ENCODE measurements around the gene USP35.

- no peak for TF ChIP-seq MAX (CRISPR knock-in tag; IDR thresholded peaks at IDR 0.05)
- no peak for TF ChIP-seq CTCF (IDR thresholded peaks at IDR 0.05)
- no peak for TF ChIP-seq ELF4 (CRISPR knock-in tag; IDR thresholded peaks at IDR 0.05; ENCODE audit: low read depth)
- TF ChIP-seq ATF2 (CRISPR knock-in tag; IDR thresholded peaks at IDR 0.05; ENCODE audit: borderline replicate concordance, low read depth) = no peak
- TF ChIP-seq JUN (CRISPR knock-in tag; IDR thresholded peaks at IDR 0.05) = no peak
- TF ChIP-seq ATF6 (CRISPR knock-in tag; IDR thresholded peaks at IDR 0.05) = no peak
- no peak for TF ChIP-seq FOXK1 (CRISPR knock-in tag; IDR thresholded peaks at IDR 0.05)
- no peak for TF ChIP-seq USF2 (CRISPR knock-in tag; IDR thresholded peaks at IDR 0.05)
- TF ChIP-seq SMAD3 (CRISPR knock-in tag; IDR thresholded peaks at IDR 0.05; ENCODE audit: borderline replicate concordance) = no peak
- no peak for TF ChIP-seq ATF3 (CRISPR knock-in tag; conservative IDR thresholded peaks at IDR 0.05)
- TF ChIP-seq CREB1 (CRISPR knock-in tag; IDR thresholded peaks at IDR 0.05) = no peak
- TF ChIP-seq ZNF423 (CRISPR knock-in tag; IDR thresholded peaks at IDR 0.05) = no peak
- TF ChIP-seq MLX (CRISPR knock-in tag; IDR thresholded peaks at IDR 0.05) = no peak
Measured at GRCh38 chr11:78241475-78241874, 52.8 kb downstream of the USP35 start.
